Activated CD4-positive, alpha-beta T cell treated with anti-CD3 and anti-CD28 coated beads, Interleukin-2, Interleukin-6, amounts not matched to agents 100 ng/mL and 50 ng/mL, durations not matched to agents 16 hours and 8 hours (primary cell): ENCODE results near the gene DSCAML1.

ENCODE experiments used
- DNase-seq: peaks from one replicate; pipeline ENCODE4 v3.0.0-alpha.2; 2020

DSCAML1 gene

GRCh38 chr11:117565709-117566108 is 231.3 kb downstream of the DSCAML1 start:
- no peak for DNase-seq

GRCh38 chr11:117564321-117564720 is 232.7 kb downstream of the DSCAML1 start:
- DNase-seq: no peak

- DNase-seq: no peak
Observed at GRCh38 chr11:117563556-117563955, 233.5 kb downstream of the DSCAML1 start.

DNA sequence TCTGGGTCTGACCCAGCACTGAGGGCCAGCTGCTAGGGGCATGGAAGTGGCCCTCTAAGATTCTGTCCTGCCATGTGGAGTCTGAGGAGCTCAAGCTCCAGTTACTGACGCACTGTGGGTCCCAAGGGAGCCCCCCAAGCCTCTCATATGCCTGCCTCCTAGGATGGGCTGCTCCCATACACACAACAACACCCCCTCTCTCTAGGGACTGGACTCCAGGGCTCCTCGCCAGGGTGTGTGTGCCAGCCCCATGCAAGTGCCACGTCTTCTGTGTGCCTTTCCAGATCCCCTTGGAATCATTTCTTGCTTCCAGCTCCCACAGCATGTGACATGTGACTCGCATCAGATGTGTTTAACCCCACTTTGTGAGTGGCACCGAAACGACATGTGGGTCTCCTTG is 234.9 kb downstream of the DSCAML1 start:
- DNase-seq: no peak

DNA sequence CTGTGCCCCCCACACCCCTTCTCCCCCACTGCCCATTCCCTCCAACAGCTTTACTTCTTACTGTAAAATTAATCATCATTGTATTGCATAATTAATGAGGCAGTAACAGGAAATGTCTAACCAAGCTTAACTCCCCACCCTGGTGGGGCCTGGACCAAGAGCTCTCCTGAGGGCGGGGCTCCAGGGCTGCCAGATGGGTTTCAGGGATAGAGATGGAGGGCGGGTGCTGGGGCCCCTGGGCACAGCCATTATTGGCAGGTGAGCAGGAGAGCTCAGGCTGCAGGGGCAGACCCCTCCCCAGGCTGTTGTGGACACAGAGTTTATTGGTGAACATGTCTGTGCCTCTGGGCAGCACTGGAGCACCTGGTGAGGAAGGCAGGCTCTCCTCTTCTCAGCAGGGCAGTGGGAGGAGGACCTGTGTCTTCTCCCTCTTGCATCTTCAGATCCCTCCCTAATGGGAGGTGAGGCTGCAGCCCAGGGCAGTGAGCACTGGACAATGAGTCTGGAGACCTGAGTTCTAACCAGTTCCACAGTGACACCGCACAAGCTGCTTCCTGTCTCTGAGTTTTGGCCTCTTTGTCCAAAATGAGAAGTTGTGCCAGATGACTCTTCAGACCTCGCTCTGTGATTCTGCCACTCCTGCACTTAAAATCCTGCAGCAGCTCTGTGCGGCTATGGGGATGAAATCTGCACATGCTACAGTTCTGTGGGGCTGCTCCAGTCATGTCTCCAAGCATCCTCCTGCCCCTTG is 236.1 kb downstream of the DSCAML1 start:
- no peak for DNase-seq

DNA sequence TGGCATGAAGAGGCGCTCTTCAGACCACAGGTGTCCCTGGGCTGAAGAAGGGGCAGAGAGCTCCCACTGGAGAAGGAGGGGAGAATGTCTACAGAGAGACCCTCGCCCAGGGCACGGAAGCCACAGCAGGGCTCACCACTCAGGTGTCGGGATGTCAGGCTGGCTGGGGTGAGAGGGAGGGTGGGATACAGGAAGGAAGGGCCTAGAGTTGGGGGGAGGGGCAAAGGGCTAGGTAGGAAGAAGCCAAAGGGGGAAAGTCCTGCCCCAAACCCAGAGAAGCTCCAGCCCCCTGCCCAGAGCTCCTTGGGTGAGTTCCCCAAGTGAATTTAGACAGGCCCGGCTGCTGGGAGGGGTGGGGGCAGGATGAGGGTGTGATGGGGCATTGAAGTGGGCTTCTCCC is 237.3 kb downstream of the DSCAML1 start:
- no peak for DNase-seq

GRCh38 chr11:117557361-117557760 is 239.7 kb downstream of the DSCAML1 start:
- DNase-seq: no peak

DNA sequence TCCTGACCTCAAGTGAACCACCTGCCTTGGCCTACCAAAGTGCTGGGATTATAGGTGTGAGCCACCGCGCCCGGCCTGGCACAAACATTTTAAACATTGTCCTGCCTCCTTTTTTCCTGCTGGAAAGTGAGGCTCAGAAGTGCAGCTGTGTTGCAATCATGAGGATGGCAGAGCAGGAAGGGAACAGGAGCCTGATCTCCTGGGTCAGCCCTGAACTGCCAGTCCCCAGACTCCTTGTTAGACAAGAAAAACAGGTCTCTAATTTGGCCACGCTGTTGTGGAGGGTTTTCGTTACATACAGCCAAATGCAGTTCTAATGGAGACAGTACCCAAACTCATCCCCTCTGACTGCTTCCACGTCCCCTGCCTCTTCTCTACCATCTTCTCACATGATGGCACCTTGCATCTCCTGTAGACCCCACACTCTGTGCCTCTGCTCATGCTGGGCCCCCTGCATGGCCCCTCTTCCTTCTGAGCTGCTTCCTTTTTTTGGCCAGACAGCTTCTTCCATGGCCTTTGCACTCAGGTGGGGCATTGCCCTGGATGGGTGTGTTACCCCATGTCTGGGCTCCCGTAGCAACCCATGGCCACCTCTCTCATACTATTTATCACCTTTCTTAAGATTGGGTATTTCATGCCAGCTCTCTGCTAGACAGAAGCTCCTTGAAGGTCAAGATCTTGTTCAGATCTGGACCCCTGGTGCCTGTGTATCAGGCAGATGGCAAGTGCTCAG is 242.2 kb downstream of the DSCAML1 start:
- no peak for DNase-seq

- DNase-seq: no peak
Observed at GRCh38 chr11:117552626-117553025, 244.4 kb downstream of the DSCAML1 start.

GRCh38 chr11:117551761-117552343 is 245.2 kb downstream of the DSCAML1 start:
- DNase-seq: no peak

DNA sequence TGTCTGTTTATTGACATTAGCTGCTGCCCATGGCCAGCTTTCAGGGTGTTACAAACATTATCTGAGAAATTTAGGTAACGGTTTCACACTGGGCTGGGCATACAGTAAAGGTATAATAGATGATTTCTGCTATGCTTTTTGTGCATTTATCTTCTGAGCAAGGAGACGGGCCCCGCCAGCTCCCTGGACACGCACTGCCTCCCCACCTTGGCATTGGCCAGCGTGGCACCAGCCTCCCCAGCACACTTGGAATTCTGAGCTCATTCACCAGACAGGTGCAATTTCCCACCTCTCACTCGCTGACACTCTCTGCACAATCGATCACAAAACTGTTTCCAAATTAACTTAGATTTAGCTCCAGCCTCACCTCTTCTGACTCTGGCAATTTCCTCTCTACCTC is 246.6 kb downstream of the DSCAML1 start:
- DNase-seq: no peak

DNA sequence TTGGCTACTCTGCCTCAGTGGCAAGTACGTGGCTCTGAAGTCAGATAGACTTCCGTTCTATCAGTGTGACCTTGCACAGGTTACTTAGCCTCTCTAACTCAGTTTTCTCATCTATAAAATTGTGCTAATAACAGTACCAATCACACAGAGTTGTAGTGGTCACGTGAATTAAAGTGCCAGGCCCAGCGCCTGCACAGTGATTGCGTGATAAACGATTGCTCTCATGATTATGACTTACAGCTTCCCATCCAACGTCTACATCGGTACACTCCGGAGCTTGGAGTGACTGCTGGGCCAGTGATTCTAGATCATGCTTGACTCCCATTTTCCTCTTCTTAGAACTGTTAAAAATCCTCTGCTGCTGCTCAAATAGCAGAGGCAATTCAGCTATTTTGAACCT is 247.6 kb downstream of the DSCAML1 start:
- DNase-seq: no peak

- DNase-seq: no peak
Observed at GRCh38 chr11:117548876-117549275, 248.1 kb downstream of the DSCAML1 start.

- no peak for DNase-seq
Observed at GRCh38 chr11:117547946-117548345, 249.1 kb downstream of the DSCAML1 start.

- no peak for DNase-seq
Observed at GRCh38 chr11:117547195-117547850, 249.7 kb downstream of the DSCAML1 start.

GRCh38 chr11:117546431-117547194 is 250.4 kb downstream of the DSCAML1 start:
- no peak for DNase-seq

DNA sequence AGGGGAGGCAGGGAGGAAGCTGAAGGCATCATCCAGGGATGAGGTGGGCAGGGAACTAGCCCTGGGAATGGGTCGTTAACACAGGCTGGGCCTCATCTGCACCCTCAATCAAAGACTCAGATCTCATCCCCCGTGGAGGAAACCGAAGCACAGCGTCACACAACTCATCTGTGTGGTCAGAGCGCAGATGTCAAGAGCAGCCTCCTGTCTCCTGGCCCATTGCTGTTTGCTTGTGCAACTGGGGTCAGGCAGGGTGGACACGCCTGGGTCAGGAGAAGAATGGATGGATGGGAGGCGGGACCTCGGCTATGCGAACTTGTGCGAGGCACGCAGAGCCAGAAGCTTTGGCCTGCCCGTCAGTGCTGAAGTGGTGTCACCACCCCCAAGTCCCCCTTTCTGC is 251.3 kb downstream of the DSCAML1 start:
- no peak for DNase-seq

GRCh38 chr11:117544130-117544800 is 252.8 kb downstream of the DSCAML1 start:
- DNase-seq: no peak

- no peak for DNase-seq
Observed at GRCh38 chr11:117541211-117541610, 255.8 kb downstream of the DSCAML1 start.

DNA sequence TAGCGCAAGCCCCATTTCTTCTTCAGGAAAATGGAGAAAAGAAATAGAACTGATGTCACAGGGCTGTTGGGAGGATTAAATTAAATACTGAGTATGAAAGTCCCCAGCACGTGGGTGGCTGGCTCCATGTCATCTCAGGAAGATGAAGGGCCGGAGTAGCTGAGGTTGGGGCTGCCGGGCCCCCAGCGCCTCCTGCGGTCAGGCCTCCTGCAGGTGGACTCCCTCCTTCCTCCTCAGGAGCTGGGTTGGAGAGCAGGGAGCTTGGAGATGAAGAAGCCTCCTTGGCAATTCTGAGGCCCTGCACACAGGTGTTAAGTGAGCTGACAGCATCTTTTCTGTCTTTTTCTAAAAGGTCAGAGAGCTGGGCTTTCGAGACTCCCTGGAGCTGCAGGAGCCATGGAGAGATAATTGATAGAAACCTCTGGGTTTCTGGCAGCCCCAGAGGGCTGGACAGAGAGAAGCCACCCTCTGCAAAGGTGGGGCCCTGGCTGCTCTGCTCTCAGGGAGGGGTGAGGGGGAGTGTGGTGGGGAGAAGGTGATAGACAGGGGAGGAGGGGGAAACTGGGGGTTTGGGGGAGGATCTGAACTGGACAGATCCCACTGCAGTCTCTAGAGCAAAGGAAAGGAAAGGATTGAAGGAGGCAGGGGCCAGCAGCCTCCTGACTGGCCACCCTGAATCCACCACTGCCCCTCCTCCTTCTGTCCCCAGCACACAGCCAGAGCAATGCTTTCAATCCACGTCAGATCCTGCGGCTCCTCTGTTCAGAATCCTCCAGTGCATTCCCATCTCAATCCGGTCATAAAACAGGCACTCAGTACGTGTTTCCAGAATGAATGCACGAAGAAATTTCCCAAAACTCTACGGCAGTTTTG is 258.5 kb downstream of the DSCAML1 start:
- no peak for DNase-seq

DNA sequence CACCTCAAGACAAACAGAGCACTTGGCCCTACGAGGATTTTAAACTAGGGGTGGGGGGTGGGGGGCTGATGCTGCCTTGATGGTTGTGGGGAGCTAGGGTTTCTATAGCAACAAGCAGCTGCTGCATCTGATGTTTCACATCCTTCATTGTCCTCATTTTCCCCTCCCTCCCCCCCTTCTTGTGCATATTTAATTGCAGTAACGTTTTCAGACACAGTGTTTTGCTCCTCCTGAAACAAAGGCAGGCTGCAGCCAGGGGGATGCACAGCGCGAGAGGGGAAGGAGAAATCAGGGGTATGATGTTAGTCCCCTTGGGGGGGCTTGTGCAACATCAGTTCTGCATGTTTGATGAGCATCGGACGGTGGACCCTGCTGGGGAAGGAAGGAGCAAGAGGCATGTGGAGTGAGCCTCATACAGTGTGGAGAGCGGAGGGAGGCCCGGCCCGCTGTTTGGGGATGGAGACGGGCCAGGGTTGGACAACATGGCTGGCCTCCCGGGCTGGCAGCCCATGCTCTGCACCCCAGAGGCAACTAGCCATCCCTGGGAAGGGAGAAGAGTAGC is 261.1 kb downstream of the DSCAML1 start:
- DNase-seq: no peak
